GM23248 (cell line): ENCODE data around the gene RIC8A.

ENCODE experiments used
- EZH2 ChIP-seq: fragments of 200-600 bp; sonication (generic); IDR thresholded peaks from 2 replicates; pipeline ENCODE4 v1.6.1; 2018; ENCODE audit warnings: antibody characterized with exemption, mild to moderate bottlenecking; ENCODE audit not compliant: insufficient read depth, poor library complexity, severe bottlenecking
- EZH2phosphoT487 ChIP-seq: fragments of 200-600 bp; sonication (generic); IDR thresholded peaks from 2 replicates; pipeline ENCODE4 v1.6.1; 2018; ENCODE audit warnings: antibody characterized with exemption, moderate library complexity, mild to moderate bottlenecking, low read depth; ENCODE audit not compliant: insufficient read depth

DNA sequence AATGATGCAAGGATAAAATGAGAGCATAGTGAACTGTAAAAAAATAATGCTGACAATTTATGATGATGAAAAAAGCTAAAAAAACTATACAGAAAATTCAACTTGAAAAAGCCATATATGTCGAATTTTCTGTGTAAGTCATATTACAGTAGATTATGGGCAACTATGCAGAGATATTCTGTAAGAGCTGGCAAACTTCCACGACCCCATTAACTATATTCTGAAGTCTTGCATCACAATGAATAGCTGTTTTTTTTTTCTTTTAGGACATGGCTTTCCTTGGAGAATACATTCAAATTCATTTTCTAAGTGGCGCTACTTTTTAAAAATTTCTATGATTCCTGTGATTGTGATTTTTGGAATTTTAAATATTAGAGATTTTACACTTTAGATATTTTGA lies 47.7 kb downstream of the RIC8A start:
- no peak for TF ChIP-seq EZH2phosphoT487
- TF ChIP-seq EZH2 = no peak
